Caco-2 (cell line): ENCODE results near the gene NEAT1. TPM values are rescaled to one million over a fixed set of nuclear protein-coding genes. Genes with fewer than 3 reads are reported as not detected.
A peak's percentile ranks its signal among the peaks of the same experiment; 100 is the strongest.
"Not testable (repeated sequence)": the region's sequence is repeated elsewhere in the genome, so short reads cannot be mapped to it uniquely, and the experiment has no call there.

Experiments
- BruUV-seq: library from RNA; stranded (reverse); fragments of 400-500 nt; replicated peaks from 2 replicates; lab custom pipeline; 2021; lab: Mats Ljungman, UMichigan
- CTCF ChIA-PET: fragments of 300-600 bp; sonication (Branson Sonifier 250); formaldehyde crosslinking; loops from one replicate; lab custom pipeline; 2022; ENCODE audit warnings: antibody characterized with exemption; lab: Charles Lee
- POLR2A ChIA-PET: fragments of 300-600 bp; sonication (Branson Sonifier 250); formaldehyde crosslinking; loops from one replicate; lab custom pipeline; 2022; ENCODE audit warnings: antibody characterized with exemption; lab: Charles Lee
- DNase-seq, 2 experiments: peaks; one replicate each; pipeline versions ENCODE4 v3.0.0 to v3.0.0-alpha.2; 2020 to 2022
- H3K27me3 ChIP-seq: replicated peaks from 2 replicates; pipeline ENCODE4 v1.6.0; 2011; ENCODE audit warnings: low read length; ENCODE audit not compliant: control insufficient read depth, insufficient read depth
- H3K36me3 ChIP-seq: 2 replicates; pipeline ENCODE4 v1.5.1; 2011; ENCODE audit warnings: low read length; ENCODE audit not compliant: control insufficient read depth, insufficient read depth
- H3K4me1 ChIP-seq: fragments of 250-450 bp; sonication (Bioruptor Pico); 2 replicates; pipeline ENCODE4 v1.5.1; 2020; ENCODE audit warnings: mild to moderate bottlenecking
- H3K4me3 ChIP-seq: 2 replicates; pipeline ENCODE4 v1.5.1; 2011; ENCODE audit warnings: low read depth, mild to moderate bottlenecking, control low read depth, low read length
- H3K9me3 ChIP-seq: fragments of 250-450 bp; sonication (Bioruptor Pico); 2 replicates; pipeline ENCODE4 v1.5.1; 2020; ENCODE audit warnings: mild to moderate bottlenecking, moderate library complexity
- H3K27ac Mint-ChIP-seq: one replicate; pipeline ENCODE4 v1.8.0; 2022; ENCODE audit warnings: mixed read lengths; ENCODE audit not compliant: unreplicated experiment
- H3K27me3 Mint-ChIP-seq: one replicate; pipeline ENCODE4 v1.8.0; 2022; ENCODE audit warnings: mixed read lengths; ENCODE audit not compliant: insufficient read depth, unreplicated experiment
- H3K36me3 Mint-ChIP-seq: one replicate; pipeline ENCODE4 v1.8.0; 2022; ENCODE audit warnings: mild to moderate bottlenecking, mixed read lengths; ENCODE audit not compliant: insufficient read depth, unreplicated experiment
- H3K4me1 Mint-ChIP-seq: one replicate; pipeline ENCODE4 v1.8.0; 2022; ENCODE audit warnings: low read depth, mixed read lengths; ENCODE audit not compliant: unreplicated experiment
- H3K4me3 Mint-ChIP-seq: one replicate; pipeline ENCODE4 v1.8.0; 2022; ENCODE audit warnings: mild to moderate bottlenecking, moderate library complexity, mixed read lengths; ENCODE audit not compliant: unreplicated experiment
- H3K9me3 Mint-ChIP-seq: one replicate; pipeline ENCODE4 v1.8.0; 2022; ENCODE audit warnings: mixed read lengths; ENCODE audit not compliant: unreplicated experiment
- CTCF ChIP-seq, 2 experiments: fragments of 200-600 bp in 1 of 2; IDR thresholded peaks; 1 replicate in 1 of 2; 2 replicates in 1 of 2; pipeline versions ENCODE4 v1.5.1 to v1.8.0; 2011 to 2022; ENCODE audit warnings: antibody characterized with exemption in 1 of 2, control low read depth in 1 of 2, inconsistent platforms in 1 of 2, low read depth in 1 of 2, low read length in 1 of 2, mild to moderate bottlenecking in 1 of 2, moderate library complexity in 1 of 2; ENCODE audit not compliant: insufficient read depth in 1 of 2, severe bottlenecking in 1 of 2, unreplicated experiment in 1 of 2
- intact Hi-C: fragments of 100-400 bp; cut with micrococcal nuclease; formaldehyde crosslinking; loops from one replicate; pipeline ENCODE4 v1.10.0; 2022; ENCODE audit not compliant: unreplicated experiment
- total RNA-seq: library from RNA; stranded (reverse); gene quantifications from 2 replicates; pipeline ENCODE4 v1.2.3, GENCODE V29; 2022

NEAT1 gene
- total RNA-seq, 1 experiment from 2014 or later: 254 TPM

- Histone ChIP-seq H3K36me3 (no peaks in the 10 kb centered on the region), H3K4me3 (no peak overlapping the region), H3K27me3 (no peaks in the 10 kb centered on the region), H3K9me3 (no peaks in the 10 kb centered on the region), H3K4me1 (peaks cover 36% of the 10 kb centered on the region)
- peak overlapping the region; percentile 56 for H3K4me3 Mint-ChIP-seq
- H3K36me3 Mint-ChIP-seq: peaks cover 18% of the 10 kb centered on the region
- CTCF ChIA-PET: interaction anchor here (0.6 to 2.7 kb wide), 15 partner anchors 14 to 101 kb away, joined by 3 to 52 read pairs (median 5); partner anchors contain the start of genes FAM89B and MALAT1
- no peaks in the 10 kb centered on the region for H3K27me3 Mint-ChIP-seq
- peaks cover 7% of the 10 kb centered on the region for H3K4me1 Mint-ChIP-seq
- peak overlapping the region; percentile 96 for H3K27ac Mint-ChIP-seq
- POLR2A ChIA-PET: interaction anchor here (0.6 to 4.1 kb wide), 20 partner anchors 15 to 197 kb away, joined by 3 to 101 read pairs (median 6); partner anchors contain the start of genes MALAT1, NEAT1, PCNX3 and SCYL1
- TSS peak; percentile 11 for BruUV-seq
- intact Hi-C loops: loop anchor here (1.0 kb wide), 1 partner anchor 39 kb away; no protein-coding TSS in a partner anchor
- H3K9me3 Mint-ChIP-seq: no peaks in the 10 kb centered on the region
- peak; percentile 83 to 85 for DNase-seq
- TF ChIP-seq CTCF (IDR thresholded peaks at IDR 0.05; ENCODE audit: insufficient read depth in 1 of 2, low read depth in 1 of 2, low read length in 1 of 2, severe bottlenecking in 1 of 2, unreplicated experiment in 1 of 2): peak; percentile 72 to 81
Measured at GRCh38 chr11:65471447-65471891, 48.9 kb downstream of the NEAT1 start.

- H3K27ac Mint-ChIP-seq: peak overlapping the region; percentile 96
- CTCF ChIA-PET: interaction anchor here (0.6 to 2.7 kb wide), 11 partner anchors 15 to 105 kb away, joined by 3 to 52 read pairs (median 8); partner anchors contain the start of gene MALAT1
- BruUV-seq: TSS peak; percentile 34
- H3K4me1 Mint-ChIP-seq, H3K9me3 ChIP-seq, DNase-seq, H3K36me3 ChIP-seq, H3K4me3 ChIP-seq, H3K9me3 Mint-ChIP-seq, H3K27me3 Mint-ChIP-seq, H3K27me3 ChIP-seq: not testable (repeated sequence)
- peaks cover 35% of the 10 kb centered on the region for H3K4me1 ChIP-seq
- peaks cover 25% of the 10 kb centered on the region for H3K36me3 Mint-ChIP-seq
- intact Hi-C loops: loop anchor here (1.0 kb wide), 2 partner anchors 17 to 25 kb away; no protein-coding TSS in a partner anchor
- POLR2A ChIA-PET: interaction anchor here (0.8 to 4.1 kb wide), 16 partner anchors 13 to 198 kb away, joined by 3 to 101 read pairs (median 6); partner anchors contain the start of genes MALAT1, NEAT1, PCNX3 and SCYL1
- peak overlapping the region; percentile 56 for H3K4me3 Mint-ChIP-seq
Measured at GRCh38 chr11:65472588-65473277, 50.1 kb downstream of the NEAT1 start.

GRCh38 chr11:65473278-65473860, 50.8 kb downstream of the NEAT1 start:
- H3K36me3 Mint-ChIP-seq: peaks cover 25% of the 10 kb centered on the region
- peaks cover 36% of the 10 kb centered on the region for H3K4me1 ChIP-seq

More at GRCh38 chr11:65473278-65473860, 50.8 kb downstream of the NEAT1 start:
- Mint-ChIP-seq H3K9me3 (no peaks in the 10 kb centered on the region), H3K4me3 (no peak overlapping the region), H3K4me1 (peaks cover 7% of the 10 kb centered on the region), H3K27me3 (no peaks in the 10 kb centered on the region), H3K27ac (no peak overlapping the region)
- DNase-seq: no peak
- H3K4me3 ChIP-seq: no peak overlapping the region
- intact Hi-C loops: no loop called here
- no TSS peak for BruUV-seq
- no peak for TF ChIP-seq CTCF (IDR thresholded peaks at IDR 0.05; ENCODE audit: insufficient read depth in 1 of 2, low read depth in 1 of 2, low read length in 1 of 2, severe bottlenecking in 1 of 2, unreplicated experiment in 1 of 2)
- H3K36me3 ChIP-seq: no peaks in the 10 kb centered on the region
- ChIA-PET CTCF (interaction anchor here (2.7 kb wide), 1 partner anchor 36 kb away, joined by 52 read pairs; no protein-coding TSS in a partner anchor), POLR2A (interaction anchor here (4.1 kb wide), 1 partner anchor 25 kb away, joined by 101 read pairs; the partner anchor contains the start of gene MALAT1)
- no peaks in the 10 kb centered on the region for H3K9me3 ChIP-seq
- no peaks in the 10 kb centered on the region for H3K27me3 ChIP-seq
